Measurements from ENCODE around the gene ARG2.

The ARG2 gene

GRCh38 chr14:67673451-67673850, 53.7 kb downstream of the ARG2 start (continued):
- TF ChIP-seq PATZ1 (CRISPR knock-in tag; IDR thresholded peaks at IDR 0.05; ENCODE audit: borderline replicate concordance) = no peak
- no peak for TF ChIP-seq ZFP3 (CRISPR knock-in tag; IDR thresholded peaks at IDR 0.05)
- no peak for TF ChIP-seq CREB5 (CRISPR knock-in tag; IDR thresholded peaks at IDR 0.05; ENCODE audit: low read depth)
- TF ChIP-seq ARNTL (CRISPR knock-in tag; IDR thresholded peaks at IDR 0.05; ENCODE audit: borderline replicate concordance, low read depth) = no peak
- no peak for TF ChIP-seq ZNF565 (CRISPR knock-in tag; conservative IDR thresholded peaks at IDR 0.05; ENCODE audit: low read depth)

- TF ChIP-seq POU6F1 (CRISPR knock-in tag; IDR thresholded peaks at IDR 0.05; ENCODE audit: borderline replicate concordance, low read depth) (no peak), CSRNP3 (CRISPR knock-in tag; IDR thresholded peaks at IDR 0.05) (no peak), TSHZ2 (CRISPR knock-in tag; IDR thresholded peaks at IDR 0.05) (no peak), SNAI2 (CRISPR knock-in tag; IDR thresholded peaks at IDR 0.05) (no peak), PPARA (CRISPR knock-in tag; IDR thresholded peaks at IDR 0.05; ENCODE audit: borderline replicate concordance) (no peak), ZFP30 (CRISPR knock-in tag; IDR thresholded peaks at IDR 0.05) (no peak), ZNF565 (CRISPR knock-in tag; conservative IDR thresholded peaks at IDR 0.05; ENCODE audit: low read depth) (no peak), CSDC2 (CRISPR knock-in tag; IDR thresholded peaks at IDR 0.05) (no peak), ISL1 (CRISPR knock-in tag; IDR thresholded peaks at IDR 0.05) (no peak), TCF4 (CRISPR knock-in tag; IDR thresholded peaks at IDR 0.05; ENCODE audit: borderline replicate concordance) (no peak), TOX (CRISPR knock-in tag; IDR thresholded peaks at IDR 0.05; ENCODE audit: borderline replicate concordance) (no peak), ARNTL (CRISPR knock-in tag; IDR thresholded peaks at IDR 0.05; ENCODE audit: borderline replicate concordance, low read depth) (no peak), PATZ1 (CRISPR knock-in tag; IDR thresholded peaks at IDR 0.05; ENCODE audit: borderline replicate concordance) (no peak), ZNF8 (CRISPR knock-in tag; IDR thresholded peaks at IDR 0.05) (no peak), ESRRG (CRISPR knock-in tag; IDR thresholded peaks at IDR 0.05) (no peak), CREB5 (CRISPR knock-in tag; IDR thresholded peaks at IDR 0.05; ENCODE audit: low read depth) (no peak), OSR1 (CRISPR knock-in tag; IDR thresholded peaks at IDR 0.05) (no peak), GLIS3 (CRISPR knock-in tag; IDR thresholded peaks at IDR 0.05) (no peak), ZNF70 (CRISPR knock-in tag; IDR thresholded peaks at IDR 0.05) (no peak)
- ATAC-seq = peak; percentile 90
These were observed 54.4 kb downstream of the ARG2 start for GRCh38 chr14:67674139-67674479.
